Measurements from ENCODE around the gene SOCS1. TPM values are rescaled to one million over a fixed set of nuclear protein-coding genes. Genes with fewer than 3 reads are reported as not detected.

The SOCS1 gene
- total RNA-seq, 2 experiments from 2014 or later, result 71.3 to 71.4 TPM

DNA sequence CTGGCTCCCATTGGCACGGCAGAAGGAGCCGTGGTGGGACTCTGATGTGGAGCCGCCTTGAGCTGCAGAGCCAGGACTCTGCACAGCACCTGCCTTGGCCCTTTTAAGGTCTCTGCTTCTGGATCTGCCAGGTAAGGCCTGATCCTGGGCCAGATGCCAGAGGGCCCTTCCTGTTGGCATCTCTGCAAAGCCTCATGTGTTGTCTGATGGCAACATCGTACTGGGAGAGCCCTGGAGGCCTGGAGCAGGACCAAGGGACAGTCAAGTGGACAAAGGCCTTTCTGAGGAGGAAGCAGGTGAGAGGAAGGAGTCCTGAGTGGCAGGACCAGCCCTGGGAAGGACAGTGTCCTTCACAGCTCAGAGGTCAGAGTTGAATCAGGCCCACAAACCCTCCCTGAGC, 26.1 kb downstream of the SOCS1 start:
- TF ChIP-seq CTCF (IDR thresholded peaks at IDR 0.05), result no peak
- Mint-ChIP-seq H3K4me3 (no peak overlapping the region), H3K9me3 (no peaks in the 10 kb centered on the region), H3K36me3 (ENCODE audit: low read depth) (no peaks in the 10 kb centered on the region), H3K4me1 (ENCODE audit: low read depth) (peaks cover 65% of the 10 kb centered on the region), H3K27me3 (no peaks in the 10 kb centered on the region), H3K27ac (peak overlapping the region; percentile 99)
- Histone ChIP-seq H3K4me1 (ENCODE audit: insufficient read depth, low read length) (peaks cover 65% of the 10 kb centered on the region), H3K36me3 (ENCODE audit: insufficient read depth, low read length) (no peaks in the 10 kb centered on the region), H3K27ac (ENCODE audit: low read depth in 1 of 2, low read length in 2 of 2) (no peak overlapping the region), H3K4me3 (ENCODE audit: low read length) (no peak overlapping the region), H3K27me3 (ENCODE audit: control insufficient read depth in 1 of 2, insufficient read depth in 2 of 2, low read length in 2 of 2) (no peaks in the 10 kb centered on the region), H3K9me3 (ENCODE audit: control insufficient read depth in 1 of 2, insufficient read depth in 1 of 2, low read length in 2 of 2) (no peaks in the 10 kb centered on the region)
- intact Hi-C loops (cut with DNase I, micrococcal nuclease), result loop anchor here in 1 of 2 experiments (10.0 kb wide), 1 partner anchor 125 kb away; no protein-coding TSS in a partner anchor
- CTCF ChIA-PET, result no interaction called here
- POLR2A ChIA-PET, result interaction anchor here (0.6 kb wide), 1 partner anchor 9 kb away, joined by 3 read pairs; no protein-coding TSS in a partner anchor
- no peak for DNase-seq
- no peak for ATAC-seq (ENCODE audit: poor library complexity)

GRCh38 chr16:11229432-11229831, 26.6 kb downstream of the SOCS1 start:
- H3K4me1 ChIP-seq (ENCODE audit: insufficient read depth, low read length), result peaks cover 65% of the 10 kb centered on the region
- Mint-ChIP-seq H3K27me3 (no peaks in the 10 kb centered on the region), H3K4me3 (no peak overlapping the region), H3K9me3 (no peaks in the 10 kb centered on the region), H3K27ac (peak overlapping the region; percentile 99), H3K4me1 (ENCODE audit: low read depth) (peaks cover 65% of the 10 kb centered on the region), H3K36me3 (ENCODE audit: low read depth) (no peaks in the 10 kb centered on the region)
- POLR2A ChIA-PET, result no interaction called here
- TF ChIP-seq CTCF (IDR thresholded peaks at IDR 0.05), result no peak
- no peaks in the 10 kb centered on the region for H3K36me3 ChIP-seq (ENCODE audit: insufficient read depth, low read length)
- intact Hi-C loops (cut with DNase I, micrococcal nuclease), result loop anchor here in 1 of 2 experiments (10.0 kb wide), 1 partner anchor 125 kb away; no protein-coding TSS in a partner anchor
- no peak overlapping the region for H3K4me3 ChIP-seq (ENCODE audit: low read length)
- H3K27me3 ChIP-seq (ENCODE audit: control insufficient read depth in 1 of 2, insufficient read depth in 2 of 2, low read length in 2 of 2), result no peaks in the 10 kb centered on the region
- DNase-seq, result no peak
- no peak for ATAC-seq (ENCODE audit: poor library complexity)
- CTCF ChIA-PET, result no interaction called here
- no peaks in the 10 kb centered on the region for H3K9me3 ChIP-seq (ENCODE audit: control insufficient read depth in 1 of 2, insufficient read depth in 1 of 2, low read length in 2 of 2)
- H3K27ac ChIP-seq (ENCODE audit: low read depth in 1 of 2, low read length in 2 of 2), result no peak overlapping the region

DNA sequence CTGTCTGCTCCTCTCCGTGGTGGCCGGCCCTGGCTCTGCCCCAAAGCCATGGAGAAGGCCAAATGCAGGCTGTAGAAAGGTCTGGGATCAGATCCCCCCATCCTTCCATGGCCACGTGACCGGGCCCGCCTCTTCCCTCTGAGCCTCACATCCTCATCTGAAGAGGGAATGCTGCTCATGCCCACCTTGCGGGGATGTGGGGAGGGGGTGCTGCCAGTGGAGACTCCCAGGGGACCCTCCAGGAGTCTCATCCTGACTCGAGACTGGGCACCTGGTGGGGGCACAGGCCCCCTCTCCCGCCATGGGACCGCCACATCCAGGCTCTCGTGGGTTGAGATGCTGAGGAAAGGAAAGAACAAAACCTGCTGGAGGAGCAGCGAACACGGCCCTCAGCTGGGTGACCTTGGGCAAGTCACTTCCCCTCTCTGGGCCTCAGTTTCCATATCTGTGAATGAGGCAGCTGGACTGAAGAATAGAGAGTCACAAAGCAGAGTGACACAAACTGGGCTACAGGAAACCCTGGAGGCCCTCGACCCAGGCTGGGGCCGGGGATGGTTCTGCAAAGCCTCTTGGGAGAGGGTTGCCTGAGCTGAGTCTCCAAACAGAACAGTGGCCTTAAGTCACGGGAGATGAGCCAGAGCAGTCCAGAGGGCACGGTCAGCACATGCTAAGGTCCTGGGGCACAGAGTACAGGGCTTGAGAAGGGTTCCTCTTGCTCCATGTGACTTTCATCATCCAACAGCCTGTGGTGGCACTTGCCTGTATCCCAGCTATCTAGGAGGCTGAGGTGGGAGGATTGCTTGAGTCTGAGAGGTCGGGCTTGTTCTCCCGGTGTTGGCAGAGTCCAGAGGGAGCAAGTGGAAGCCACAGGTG, 30.1 kb downstream of the SOCS1 start:
- peaks cover 52% of the 10 kb centered on the region for H3K4me1 ChIP-seq (ENCODE audit: insufficient read depth, low read length)
- H3K4me3 ChIP-seq (ENCODE audit: low read length), result peak overlapping the region; percentile 51
- H3K27me3 ChIP-seq (ENCODE audit: control insufficient read depth in 1 of 2, insufficient read depth in 2 of 2, low read length in 2 of 2), result no peaks in the 10 kb centered on the region
- Mint-ChIP-seq H3K27ac (peak overlapping the region; percentile 99), H3K36me3 (ENCODE audit: low read depth) (no peaks in the 10 kb centered on the region), H3K9me3 (no peaks in the 10 kb centered on the region), H3K27me3 (no peaks in the 10 kb centered on the region), H3K4me3 (peak overlapping the region; percentile 84), H3K4me1 (ENCODE audit: low read depth) (peaks cover 42% of the 10 kb centered on the region)
- ATAC-seq (ENCODE audit: poor library complexity), result no peak
- CTCF ChIA-PET, result interaction anchor here (0.7 to 2.3 kb wide), 5 partner anchors 30 to 243 kb away, joined by 3 to 24 read pairs (median 3); partner anchors contain the start of gene SOCS1
- intact Hi-C loops (cut with DNase I, micrococcal nuclease), result loop anchor here (1.0 to 10.0 kb wide), 3 partner anchors 25 to 129 kb away; no protein-coding TSS in a partner anchor
- POLR2A ChIA-PET, result interaction anchor here (0.6 to 5.2 kb wide), 15 partner anchors 8 to 284 kb away, joined by 3 to 195 read pairs (median 4); partner anchors contain the start of genes DEXI and SOCS1
- H3K27ac ChIP-seq (ENCODE audit: low read depth in 1 of 2, low read length in 2 of 2), result peak overlapping the region; percentile 91 to 92
- TF ChIP-seq CTCF (IDR thresholded peaks at IDR 0.05), result no peak
- no peaks in the 10 kb centered on the region for H3K36me3 ChIP-seq (ENCODE audit: insufficient read depth, low read length)
- no peaks in the 10 kb centered on the region for H3K9me3 ChIP-seq (ENCODE audit: control insufficient read depth in 1 of 2, insufficient read depth in 1 of 2, low read length in 2 of 2)
- DNase-seq, result peak in 1 of 14 experiments; percentile 10

Data from CD4-positive, alpha-beta T cell (primary cell).